ENCODE results near the gene VEZT.

DNA sequence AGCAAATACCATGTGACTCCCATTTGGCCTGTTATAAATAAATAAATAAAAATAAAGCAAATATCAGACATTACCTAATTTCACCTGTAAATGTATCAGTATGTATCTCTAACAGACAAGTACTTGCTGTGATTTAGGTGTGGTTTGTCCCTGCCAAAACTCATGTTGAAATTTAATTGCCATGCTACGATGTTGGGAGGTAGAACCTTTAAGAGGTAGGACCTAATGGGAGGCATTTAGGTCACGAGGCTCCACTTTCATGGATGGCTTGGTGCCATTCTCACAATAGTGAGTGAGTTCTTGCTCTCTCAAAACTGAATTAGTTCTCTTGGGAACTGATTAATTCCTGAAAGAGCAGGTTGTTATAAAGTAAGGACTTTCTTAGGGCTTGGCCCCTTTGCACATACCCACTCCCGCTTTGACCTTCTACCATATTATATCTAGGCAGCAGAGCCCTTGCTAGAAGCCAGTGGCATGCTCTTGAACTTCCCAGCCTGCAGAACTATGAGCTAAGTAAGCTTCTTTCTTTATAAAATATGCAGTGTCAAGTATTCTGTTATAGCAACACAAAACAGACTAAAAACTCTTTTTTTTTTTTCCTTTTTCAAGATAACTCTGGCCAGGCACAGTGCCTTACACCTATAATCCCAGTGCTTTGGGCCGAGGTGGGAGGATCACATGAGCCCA lies 26.0 kb downstream of the VEZT start:
- TF ChIP-seq, protein P1, sequence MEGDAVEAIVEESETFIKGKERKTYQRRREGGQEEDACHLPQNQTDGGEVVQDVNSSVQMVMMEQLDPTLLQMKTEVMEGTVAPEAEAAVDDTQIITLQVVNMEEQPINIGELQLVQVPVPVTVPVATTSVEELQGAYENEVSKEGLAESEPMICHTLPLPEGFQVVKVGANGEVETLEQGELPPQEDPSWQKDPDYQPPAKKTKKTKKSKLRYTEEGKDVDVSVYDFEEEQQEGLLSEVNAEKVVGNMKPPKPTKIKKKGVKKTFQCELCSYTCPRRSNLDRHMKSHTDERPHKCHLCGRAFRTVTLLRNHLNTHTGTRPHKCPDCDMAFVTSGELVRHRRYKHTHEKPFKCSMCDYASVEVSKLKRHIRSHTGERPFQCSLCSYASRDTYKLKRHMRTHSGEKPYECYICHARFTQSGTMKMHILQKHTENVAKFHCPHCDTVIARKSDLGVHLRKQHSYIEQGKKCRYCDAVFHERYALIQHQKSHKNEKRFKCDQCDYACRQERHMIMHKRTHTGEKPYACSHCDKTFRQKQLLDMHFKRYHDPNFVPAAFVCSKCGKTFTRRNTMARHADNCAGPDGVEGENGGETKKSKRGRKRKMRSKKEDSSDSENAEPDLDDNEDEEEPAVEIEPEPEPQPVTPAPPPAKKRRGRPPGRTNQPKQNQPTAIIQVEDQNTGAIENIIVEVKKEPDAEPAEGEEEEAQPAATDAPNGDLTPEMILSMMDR (conservative IDR thresholded peaks at IDR 0.05; ENCODE audit: low read length) = no peak
- no peak for TF ChIP-seq EZH2phosphoT487 (IDR thresholded peaks at IDR 0.05; ENCODE audit: borderline replicate concordance)
